Measurements from ENCODE around the gene EXOSC2. TPM values are rescaled to one million over a fixed set of nuclear protein-coding genes. Genes with fewer than 3 reads are reported as not detected.

The EXOSC2 gene, protein sequence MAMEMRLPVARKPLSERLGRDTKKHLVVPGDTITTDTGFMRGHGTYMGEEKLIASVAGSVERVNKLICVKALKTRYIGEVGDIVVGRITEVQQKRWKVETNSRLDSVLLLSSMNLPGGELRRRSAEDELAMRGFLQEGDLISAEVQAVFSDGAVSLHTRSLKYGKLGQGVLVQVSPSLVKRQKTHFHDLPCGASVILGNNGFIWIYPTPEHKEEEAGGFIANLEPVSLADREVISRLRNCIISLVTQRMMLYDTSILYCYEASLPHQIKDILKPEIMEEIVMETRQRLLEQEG
- total RNA-seq (10 to 100 TPM; 18.7 to 20.2 TPM), polyA plus RNA-seq (10 to 100 TPM in 1 of 2 donors, 1 to 10 TPM in 1; 9.5 to 17.0 TPM)
- long read RNA-seq, donor 1, transcript EXOSC2-204 (9 exons, 2,040 nt): major isoform, 32 of 37 reads
- long read RNA-seq, donor 1, partial matches to known transcripts: 1 of 37 reads
- long read RNA-seq, donor 1, other reads (novel, unspliced or antisense): 2 of 37 reads
- long read RNA-seq, donor 2, partial matches to known transcripts: 1 of 6 reads
- long read RNA-seq, donor 2, other reads (novel, unspliced or antisense): 1 of 6 reads

DNA sequence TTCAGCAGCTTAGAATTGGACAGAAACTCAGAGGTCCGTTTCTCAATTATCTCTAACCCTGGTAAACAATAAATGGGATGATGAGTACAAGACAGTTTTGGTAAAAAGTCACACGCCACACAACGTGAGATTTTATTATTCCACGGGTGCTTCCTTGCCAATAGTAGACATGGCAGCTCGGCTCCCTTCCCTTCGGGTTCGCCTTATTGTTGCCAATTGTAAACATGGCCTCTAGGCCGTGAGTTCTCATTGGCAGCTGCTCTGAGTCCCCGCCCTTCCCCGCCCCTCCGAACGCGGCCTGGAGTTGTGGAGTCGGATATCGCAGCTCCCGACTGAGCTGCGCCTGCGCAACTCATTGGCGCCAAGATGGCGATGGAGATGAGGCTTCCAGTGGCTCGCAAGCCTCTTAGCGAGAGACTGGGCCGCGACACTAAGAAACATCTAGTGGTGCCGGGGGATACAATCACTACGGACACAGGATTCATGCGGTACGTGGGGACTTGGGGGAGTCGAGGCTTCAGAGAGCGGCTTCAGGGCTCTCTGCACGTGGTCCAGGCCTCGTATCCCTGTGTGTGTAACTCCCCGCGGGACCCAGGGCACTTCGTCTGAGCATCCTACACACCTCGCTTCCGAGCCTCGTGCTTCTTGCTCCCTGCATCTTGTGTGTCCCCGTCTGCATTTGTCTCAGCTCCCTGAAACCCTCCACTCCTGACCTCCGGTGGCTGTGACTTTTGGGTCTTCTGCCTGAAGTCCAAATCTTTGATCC, at the start of gene EXOSC2:
Gene EXOSC2 (plus strand): TSS at position 355 of the 766 bp plus-strand sequence. CDS start 12 bp downstream, at position 367.
- Histone ChIP-seq H3K27me3 (ENCODE audit: control insufficient read depth in 1 of 2, insufficient read depth in 2 of 2, low read length in 1 of 2) (no peaks in the 10 kb centered on the region), H3K27ac (ENCODE audit: low read depth in 1 of 2, low read length in 2 of 2) (peak within 1 kb of the TSS in 1 of 2 donors; percentile 38), H3K4me1 (ENCODE audit: control insufficient read depth in 1 of 2, insufficient read depth in 2 of 2, low read length in 2 of 2) (no peaks in the 10 kb centered on the region), H3K36me3 (ENCODE audit: control insufficient read depth in 1 of 2, insufficient read depth in 2 of 2, low read length in 1 of 2) (peaks cover 0 to 4% of the 10 kb centered on the region in 2 donors), H3K9me3 (ENCODE audit: control insufficient read depth, low read length) (no peaks in the 10 kb centered on the region), H3K4me3 (ENCODE audit: low read length in 2 of 2) (peak within 1 kb of the TSS; percentile 48 to 57)
- ATAC-seq (ENCODE audit: low FRiP score): peak; percentile 96
- peak; percentile 99 for DNase-seq
- 0 to 1% methylated on average over 40 of the region's 40 CpGs for WGBS, 2 donors
- intact Hi-C loops (cut with DNase I): no loop called here

DNA sequence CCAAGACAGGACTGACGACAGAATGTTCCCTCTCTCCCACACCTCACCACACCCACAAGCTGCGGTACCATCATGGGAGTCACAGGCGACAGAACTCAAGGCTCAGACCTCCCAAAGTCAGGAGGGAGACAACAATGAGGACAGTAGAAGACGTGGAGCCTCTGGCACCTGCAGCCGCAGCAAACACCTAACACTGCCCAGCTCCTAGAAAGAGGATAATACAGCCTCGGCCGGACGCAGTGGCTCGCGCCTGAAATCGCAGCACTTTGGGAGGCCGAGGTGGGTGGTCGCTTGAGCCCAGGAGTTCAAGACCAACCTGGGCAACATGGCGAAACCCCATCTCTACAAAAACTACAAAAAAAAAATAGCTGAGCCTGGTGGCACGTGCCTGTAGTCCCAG, 42.4 kb upstream of the EXOSC2 start:
- Histone ChIP-seq H3K9me3 (ENCODE audit: control insufficient read depth, low read length) (no peaks in the 10 kb centered on the region), H3K4me1 (ENCODE audit: control insufficient read depth in 1 of 2, insufficient read depth in 2 of 2, low read length in 2 of 2) (no peaks in the 10 kb centered on the region), H3K27me3 (ENCODE audit: control insufficient read depth in 1 of 2, insufficient read depth in 2 of 2, low read length in 1 of 2) (no peaks in the 10 kb centered on the region), H3K36me3 (ENCODE audit: control insufficient read depth in 1 of 2, insufficient read depth in 2 of 2, low read length in 1 of 2) (no peaks in the 10 kb centered on the region), H3K4me3 (ENCODE audit: low read length in 2 of 2) (no peak overlapping the region), H3K27ac (ENCODE audit: low read depth in 1 of 2, low read length in 2 of 2) (no peak overlapping the region)
- WGBS, 2 donors: 82% methylated on average over 15 of the region's 15 CpGs
- intact Hi-C loops (cut with DNase I): no loop called here
- ATAC-seq (ENCODE audit: low FRiP score): no peak
- DNase-seq: peak in 1 of 2 donors; percentile 1

DNA sequence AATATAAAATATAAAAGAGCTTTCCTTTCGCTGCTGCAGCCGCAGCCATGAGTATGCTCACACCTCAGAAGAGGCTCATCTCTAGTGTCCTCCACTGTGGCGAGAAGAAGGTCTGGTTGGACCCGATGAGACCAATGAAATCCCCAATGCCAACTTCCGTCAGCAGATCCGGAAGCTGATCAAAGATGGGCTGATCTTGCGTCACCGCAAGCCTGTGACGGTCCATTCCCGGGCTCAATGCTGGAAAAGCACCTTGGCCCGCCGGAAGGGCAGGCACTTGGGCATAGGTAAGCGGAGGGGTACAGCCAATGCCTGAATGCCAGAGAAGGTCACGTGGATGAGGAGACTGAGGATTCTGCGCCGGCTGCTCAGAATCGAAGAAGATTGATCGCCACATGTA, 41.8 kb upstream of the EXOSC2 start:
- H3K4me1 ChIP-seq (ENCODE audit: control insufficient read depth in 1 of 2, insufficient read depth in 2 of 2, low read length in 2 of 2): no peaks in the 10 kb centered on the region
- no peaks in the 10 kb centered on the region for H3K27me3 ChIP-seq (ENCODE audit: control insufficient read depth in 1 of 2, insufficient read depth in 2 of 2, low read length in 1 of 2)
- 91 to 93% methylated on average over 18 of the region's 18 CpGs for WGBS, 2 donors
- intact Hi-C loops (cut with DNase I): no loop called here
- ATAC-seq (ENCODE audit: low FRiP score): no peak
- H3K9me3 ChIP-seq (ENCODE audit: control insufficient read depth, low read length): peaks cover 2% of the 10 kb centered on the region
- peak in 1 of 2 donors; percentile 6 for DNase-seq
- no peak overlapping the region for H3K27ac ChIP-seq (ENCODE audit: low read depth in 1 of 2, low read length in 2 of 2)
- H3K36me3 ChIP-seq (ENCODE audit: control insufficient read depth in 1 of 2, insufficient read depth in 2 of 2, low read length in 1 of 2): no peaks in the 10 kb centered on the region
- no peak overlapping the region for H3K4me3 ChIP-seq (ENCODE audit: low read length in 2 of 2)

DNA sequence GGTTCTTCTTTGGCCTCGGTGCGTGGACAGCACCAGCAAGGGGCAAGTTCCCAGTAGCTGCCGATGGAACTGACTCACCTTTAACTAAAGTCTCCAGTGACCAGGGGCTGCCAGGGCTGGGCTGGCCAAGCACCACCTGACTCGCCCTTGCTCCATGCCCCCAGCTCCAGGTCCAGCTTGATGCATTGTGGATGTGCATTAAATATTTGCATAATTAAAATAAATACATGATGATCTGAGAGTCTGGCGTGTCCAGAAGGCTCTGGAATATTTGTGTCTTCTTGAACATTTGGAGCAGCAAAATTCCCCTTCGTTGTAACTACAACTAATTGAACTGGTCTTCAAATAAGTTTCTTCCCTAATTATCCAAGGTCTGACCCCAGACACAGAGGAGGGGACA, 38.7 kb upstream of the EXOSC2 start:
- DNase-seq (no peak), ATAC-seq (ENCODE audit: low FRiP score) (no peak)
- Histone ChIP-seq H3K27me3 (ENCODE audit: control insufficient read depth in 1 of 2, insufficient read depth in 2 of 2, low read length in 1 of 2) (no peaks in the 10 kb centered on the region), H3K36me3 (ENCODE audit: control insufficient read depth in 1 of 2, insufficient read depth in 2 of 2, low read length in 1 of 2) (no peaks in the 10 kb centered on the region), H3K9me3 (ENCODE audit: control insufficient read depth, low read length) (peaks cover 3% of the 10 kb centered on the region), H3K4me1 (ENCODE audit: control insufficient read depth in 1 of 2, insufficient read depth in 2 of 2, low read length in 2 of 2) (no peaks in the 10 kb centered on the region), H3K27ac (ENCODE audit: low read depth in 1 of 2, low read length in 2 of 2) (no peak overlapping the region), H3K4me3 (ENCODE audit: low read length in 2 of 2) (no peak overlapping the region)
- intact Hi-C loops (cut with DNase I): no loop called here
- 78 to 85% methylated on average over 6 of the region's 6 CpGs for WGBS, 2 donors

DNA sequence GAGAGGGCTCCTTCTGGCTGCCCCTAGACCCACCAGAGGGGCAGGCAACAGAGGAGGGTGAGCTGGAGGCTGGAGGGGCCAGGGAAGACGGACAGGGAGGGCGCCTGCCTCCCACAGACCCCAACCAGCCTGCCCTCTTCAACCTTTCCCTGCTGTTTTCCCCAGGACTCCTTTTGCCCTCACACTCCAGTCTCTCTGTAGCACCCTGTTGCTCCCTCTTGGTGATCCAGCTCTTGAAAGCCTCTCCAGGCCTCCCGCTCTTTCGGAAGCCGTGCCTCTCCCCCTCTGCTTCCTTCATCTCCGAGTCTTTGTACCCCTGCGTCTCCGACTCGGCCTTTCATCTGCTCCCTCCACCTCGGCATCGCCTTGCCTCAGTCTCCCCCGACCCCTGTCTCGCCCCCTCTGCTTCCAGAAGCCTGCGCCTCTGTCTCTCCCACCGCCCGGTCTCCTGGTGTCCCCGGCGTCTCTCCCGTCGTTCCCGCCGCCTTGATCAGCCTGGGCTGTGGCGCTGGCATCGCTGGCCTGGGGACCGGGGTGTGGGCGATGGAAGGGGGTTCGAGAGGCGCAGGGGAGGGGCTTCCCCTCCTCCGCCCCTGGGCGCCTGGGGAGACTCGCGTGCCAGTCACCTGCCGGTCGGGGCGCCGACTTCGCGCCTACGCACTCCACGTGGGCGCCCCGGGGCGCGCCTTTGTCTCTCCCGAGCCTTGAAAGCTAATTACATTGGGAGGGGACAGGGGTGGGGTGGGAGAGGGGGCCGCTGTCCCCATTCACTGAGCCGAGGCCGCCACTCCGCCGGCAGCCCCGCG, 34.5 kb upstream of the EXOSC2 start:
- 10 to 11% methylated on average over 51 to 52 of the region's 52 CpGs for WGBS, 2 donors
- intact Hi-C loops (cut with DNase I): no loop called here
- no peaks in the 10 kb centered on the region for H3K4me1 ChIP-seq (ENCODE audit: control insufficient read depth in 1 of 2, insufficient read depth in 2 of 2, low read length in 2 of 2)
- no peak overlapping the region for H3K27ac ChIP-seq (ENCODE audit: low read depth in 1 of 2, low read length in 2 of 2)
- peaks cover 3% of the 10 kb centered on the region for H3K9me3 ChIP-seq (ENCODE audit: control insufficient read depth, low read length)
- no peaks in the 10 kb centered on the region for H3K27me3 ChIP-seq (ENCODE audit: control insufficient read depth in 1 of 2, insufficient read depth in 2 of 2, low read length in 1 of 2)
- no peaks in the 10 kb centered on the region for H3K36me3 ChIP-seq (ENCODE audit: control insufficient read depth in 1 of 2, insufficient read depth in 2 of 2, low read length in 1 of 2)
- no peak for ATAC-seq (ENCODE audit: low FRiP score)
- no peak overlapping the region for H3K4me3 ChIP-seq (ENCODE audit: low read length in 2 of 2)
- no peak for DNase-seq

DNA sequence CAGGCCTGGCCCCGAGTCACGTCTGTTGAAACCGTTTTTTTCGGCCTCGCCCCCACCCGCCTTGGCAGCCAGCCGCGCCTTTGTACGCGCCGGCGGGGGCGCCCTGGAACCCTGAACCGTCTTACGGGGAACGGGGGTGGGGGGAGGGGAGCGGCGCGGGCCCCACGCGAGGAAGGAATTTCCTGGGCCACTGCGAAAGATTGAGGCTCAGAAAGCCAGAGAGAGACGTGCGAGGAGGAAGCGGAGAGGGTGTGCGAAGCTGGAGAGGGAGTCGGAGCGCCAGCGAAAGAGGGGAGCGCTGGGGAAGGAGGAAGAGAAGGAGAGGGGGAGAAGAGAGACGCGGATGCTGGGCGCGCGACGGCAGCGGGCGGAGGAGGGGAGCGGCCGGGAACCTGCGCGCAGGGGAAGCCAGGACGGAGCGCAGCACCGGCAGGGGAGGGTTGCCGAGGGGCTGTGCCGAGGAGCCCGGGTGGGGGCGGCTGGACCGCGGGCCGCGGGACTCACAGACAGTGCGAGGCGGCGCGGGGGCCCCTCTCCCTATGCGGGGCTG, 33.8 kb upstream of the EXOSC2 start:
- Histone ChIP-seq H3K36me3 (ENCODE audit: control insufficient read depth in 1 of 2, insufficient read depth in 2 of 2, low read length in 1 of 2) (no peaks in the 10 kb centered on the region), H3K27ac (ENCODE audit: low read depth in 1 of 2, low read length in 2 of 2) (no peak overlapping the region), H3K27me3 (ENCODE audit: control insufficient read depth in 1 of 2, insufficient read depth in 2 of 2, low read length in 1 of 2) (no peaks in the 10 kb centered on the region), H3K4me3 (ENCODE audit: low read length in 2 of 2) (no peak overlapping the region), H3K9me3 (ENCODE audit: control insufficient read depth, low read length) (peaks cover 3% of the 10 kb centered on the region), H3K4me1 (ENCODE audit: control insufficient read depth in 1 of 2, insufficient read depth in 2 of 2, low read length in 2 of 2) (no peaks in the 10 kb centered on the region)
- intact Hi-C loops (cut with DNase I): no loop called here
- 1 to 2% methylated on average over 47 to 58 of the region's 58 CpGs for WGBS, 2 donors
- DNase-seq: no peak
- ATAC-seq (ENCODE audit: low FRiP score): no peak

DNA sequence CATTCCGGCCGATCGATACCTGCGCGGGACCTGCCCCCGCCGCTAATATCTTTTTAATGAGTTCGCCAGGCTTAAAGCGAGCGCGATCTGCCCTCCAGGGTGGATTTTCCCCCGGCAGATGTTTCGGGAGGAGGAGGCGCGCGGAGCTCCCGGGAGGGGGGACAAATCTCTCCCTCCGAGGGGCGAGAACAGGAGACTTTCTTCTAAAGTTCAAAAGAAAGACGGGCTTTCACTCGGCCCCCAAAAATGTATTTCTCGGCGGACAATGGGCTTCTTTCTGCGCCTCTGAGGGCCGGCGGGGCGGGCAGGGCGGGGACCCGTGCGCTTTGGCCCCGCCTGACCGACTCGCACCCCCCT, 33.3 kb upstream of the EXOSC2 start:
- Histone ChIP-seq H3K27me3 (ENCODE audit: control insufficient read depth in 1 of 2, insufficient read depth in 2 of 2, low read length in 1 of 2) (no peaks in the 10 kb centered on the region), H3K9me3 (ENCODE audit: control insufficient read depth, low read length) (peaks cover 3% of the 10 kb centered on the region), H3K4me1 (ENCODE audit: control insufficient read depth in 1 of 2, insufficient read depth in 2 of 2, low read length in 2 of 2) (no peaks in the 10 kb centered on the region), H3K27ac (ENCODE audit: low read depth in 1 of 2, low read length in 2 of 2) (no peak overlapping the region), H3K4me3 (ENCODE audit: low read length in 2 of 2) (peak overlapping the region; percentile 0 to 10), H3K36me3 (ENCODE audit: control insufficient read depth in 1 of 2, insufficient read depth in 2 of 2, low read length in 1 of 2) (no peaks in the 10 kb centered on the region)
- ATAC-seq (ENCODE audit: low FRiP score) (no peak), DNase-seq (no peak)
- 0 to 1% methylated on average over 31 to 33 of the region's 33 CpGs for WGBS, 2 donors
- intact Hi-C loops (cut with DNase I): no loop called here
